COLO668 (cell line): ENCODE results near the gene HBE1.
"Not testable (repeated sequence)": the region's sequence is repeated elsewhere in the genome, so short reads cannot be mapped to it uniquely, and the experiment has no call there.

Experiments
- DNase-seq: peaks from one replicate; lab custom pipeline; 2025; ENCODE audit not compliant: unreplicated experiment; lab: John Stamatoyannopoulos, UW

HBE1 gene

DNA sequence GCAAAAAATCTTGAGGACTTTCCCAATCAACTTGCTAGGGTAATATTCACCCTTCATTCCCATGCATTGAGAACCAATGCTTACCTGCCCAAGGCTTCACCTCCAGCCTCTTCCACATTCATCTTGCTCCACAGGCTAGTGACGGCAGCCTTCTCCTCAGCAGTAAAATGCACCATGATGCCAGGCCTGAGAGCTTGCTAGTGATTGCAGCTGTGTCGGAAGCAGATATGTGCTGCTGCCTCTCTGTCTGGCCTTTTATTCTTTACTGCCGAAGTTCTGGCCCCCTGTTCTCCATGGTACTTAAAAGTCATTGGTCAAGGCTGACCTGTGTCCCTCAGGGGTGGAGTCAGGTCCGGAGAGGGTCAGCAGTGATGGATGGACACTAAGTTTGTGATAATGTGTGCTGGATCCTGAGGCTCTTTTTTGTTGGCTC is at the start of gene HBE1:
TSS of gene HBE1 (minus strand) at position 231 of the 433 bp plus-strand sequence. CDS start at position 176, 55 bp downstream.
- DNase-seq: no peak

DNA sequence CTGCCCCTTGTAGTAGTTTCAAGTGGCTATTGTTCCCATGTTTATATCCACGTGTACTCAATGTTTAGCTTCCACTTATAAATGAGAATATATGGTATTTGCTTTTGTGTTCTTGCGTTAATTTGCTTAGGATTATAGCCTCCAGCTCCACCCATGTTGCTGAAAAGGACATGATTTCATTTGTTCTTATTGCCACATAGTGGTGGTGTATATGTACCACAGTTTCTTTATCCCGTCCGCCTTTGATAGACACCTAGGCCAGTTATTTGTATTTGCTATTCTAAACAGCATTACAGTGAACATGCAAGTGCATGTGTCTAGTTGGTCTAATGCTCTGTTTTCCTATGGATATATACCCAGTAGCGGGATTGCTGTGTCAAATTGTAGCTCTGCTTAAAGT is 47.5 kb upstream of the HBE1 start:
- DNase-seq: no peak

DNA sequence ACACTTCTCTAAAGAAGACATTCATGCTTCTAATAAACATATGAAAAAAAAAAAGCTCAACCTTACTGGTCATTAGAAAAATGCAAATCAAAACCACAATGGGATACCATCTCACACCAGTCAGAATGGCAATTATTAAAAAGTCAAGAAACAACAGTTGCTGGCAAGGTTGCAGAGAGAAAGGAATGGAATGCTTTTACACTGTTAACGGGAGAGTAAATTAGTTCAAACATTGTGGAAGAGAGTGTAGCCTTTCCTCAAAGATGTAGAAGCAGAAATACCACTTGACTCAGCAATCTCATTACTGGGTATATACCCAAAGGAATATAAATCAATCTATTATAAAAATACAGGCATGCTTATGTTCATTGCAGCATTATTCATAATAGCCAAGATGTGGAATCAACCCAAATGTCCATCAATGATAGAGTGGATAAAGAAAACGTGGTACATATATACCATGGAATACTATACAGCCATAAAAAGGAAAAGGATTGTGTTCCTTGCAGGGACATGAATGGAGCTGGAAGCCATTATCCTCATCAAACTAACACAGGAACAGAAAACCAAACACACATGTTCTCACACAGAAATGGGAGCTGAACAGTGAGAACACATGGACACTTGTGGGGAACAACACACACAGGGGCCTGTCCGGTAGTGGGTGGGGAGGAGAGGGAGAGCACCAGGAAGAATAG is 43.7 kb upstream of the HBE1 start:
- not testable (repeated sequence) for DNase-seq

DNA sequence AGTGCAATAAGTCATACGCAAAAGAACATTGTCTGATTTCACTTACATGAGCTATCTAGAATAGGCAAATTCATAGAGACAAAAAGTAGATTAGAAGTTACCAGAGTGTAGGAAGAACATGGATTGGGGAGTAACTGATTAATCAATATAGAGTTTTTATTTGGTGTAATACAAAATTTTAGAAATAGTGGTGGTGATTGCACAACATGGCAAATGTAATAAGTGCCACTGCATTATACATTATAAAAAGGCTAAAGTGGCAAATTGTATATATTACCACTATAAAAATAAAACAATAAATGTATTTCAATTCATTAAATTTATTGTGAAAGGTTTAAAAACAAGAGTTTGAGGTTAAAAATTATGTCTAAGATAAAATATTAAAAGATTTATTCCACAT is 40.7 kb upstream of the HBE1 start:
- DNase-seq: no peak

DNA sequence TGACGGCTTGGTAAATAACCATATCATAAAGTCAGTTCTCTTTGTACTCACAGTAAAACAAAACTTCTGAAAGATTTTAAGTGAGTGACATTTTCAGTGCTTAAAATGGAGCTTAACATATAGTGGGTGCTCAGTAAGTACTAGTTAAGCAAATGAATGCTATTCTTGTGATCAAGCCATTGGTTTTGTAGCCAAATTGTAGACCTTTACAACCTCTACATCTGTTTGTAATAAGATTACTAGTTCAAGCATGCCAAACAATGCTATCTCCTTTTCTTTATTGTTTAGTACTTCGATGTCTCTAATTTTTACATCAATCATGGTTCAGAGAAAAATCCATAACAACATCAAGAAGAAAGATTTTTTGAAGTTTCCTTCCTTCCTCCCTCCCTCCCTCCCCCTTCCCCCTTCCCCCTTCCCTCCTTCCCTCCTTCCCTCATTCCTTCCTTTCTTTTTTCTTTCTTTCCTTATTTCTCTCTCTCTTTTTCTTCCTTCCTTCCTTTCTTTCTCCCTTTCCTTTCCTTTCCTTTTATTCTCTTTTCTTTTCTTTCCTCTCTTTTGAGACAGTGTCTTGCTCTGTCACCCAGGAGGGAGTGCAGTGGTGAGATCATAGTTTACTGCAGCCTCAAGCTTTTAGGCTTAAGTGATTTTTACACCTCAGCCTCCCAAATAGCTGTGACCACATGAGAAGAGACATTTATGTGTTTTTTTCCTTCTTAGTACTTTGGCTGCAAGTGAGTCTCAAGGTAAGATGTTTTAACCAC is 37.7 kb upstream of the HBE1 start:
- no peak for DNase-seq

DNA sequence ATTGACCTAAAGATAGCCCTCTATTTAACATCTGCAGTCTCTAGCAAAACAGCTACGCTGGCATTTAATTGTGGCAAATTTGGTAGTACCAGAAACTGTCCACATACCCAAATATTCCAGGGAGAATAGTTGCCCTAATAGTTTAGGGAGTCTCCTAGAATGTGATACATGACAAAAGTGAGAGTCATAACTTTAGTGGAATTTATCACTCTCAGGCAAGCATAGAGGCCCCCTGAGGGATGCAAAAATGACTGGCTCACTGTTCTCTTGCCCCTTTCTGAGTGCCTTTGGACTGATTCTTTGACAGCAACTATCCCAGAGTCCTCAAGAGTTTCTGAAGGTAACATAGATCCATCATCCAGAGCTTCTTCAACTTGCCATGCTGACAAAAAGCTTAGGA is 34.3 kb upstream of the HBE1 start:
- no peak for DNase-seq

DNA sequence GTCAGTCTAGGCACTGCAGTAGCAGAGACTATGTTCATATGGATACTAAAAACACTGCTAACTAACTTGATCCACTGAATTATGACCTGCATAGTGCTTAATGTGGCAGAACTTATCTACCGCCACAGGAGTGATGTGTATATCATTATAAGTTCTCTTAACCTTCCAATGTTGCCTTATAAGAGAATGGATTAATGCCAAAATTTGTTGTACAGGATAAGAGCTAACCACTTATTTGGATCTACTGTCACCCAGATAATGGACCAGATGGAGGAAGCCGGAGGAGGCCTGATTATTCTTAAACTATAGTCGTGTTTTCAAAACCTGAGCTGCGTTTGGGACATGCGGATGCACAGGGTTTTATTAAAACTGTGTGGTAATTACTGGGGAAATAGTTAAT is 33.9 kb upstream of the HBE1 start:
- no peak for DNase-seq

DNA sequence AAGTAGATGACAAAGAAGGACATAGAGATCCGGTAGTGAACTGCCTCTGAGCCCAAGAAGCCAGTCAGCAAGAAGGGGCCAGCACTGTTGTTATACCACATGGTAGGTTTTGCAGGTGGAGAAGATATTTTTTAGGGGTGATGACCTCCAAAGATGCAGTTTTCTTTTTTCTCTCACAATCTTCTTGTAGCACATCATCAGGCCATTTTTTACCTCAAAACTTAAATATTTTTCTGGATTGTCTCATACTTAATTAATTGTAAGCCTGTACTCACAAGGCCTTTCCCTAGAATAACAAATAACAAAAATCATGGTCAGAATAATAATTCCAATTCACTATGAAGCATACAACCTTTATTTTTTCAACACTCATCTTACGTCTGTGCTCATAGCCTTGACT is 32.1 kb upstream of the HBE1 start, which contains the start of gene OR51B4:
TSS of gene OR51B4 (minus strand) at position 101 of the 400 bp plus-strand sequence. CDS start at position 101, 0 bp downstream.
- DNase-seq: no peak

DNA sequence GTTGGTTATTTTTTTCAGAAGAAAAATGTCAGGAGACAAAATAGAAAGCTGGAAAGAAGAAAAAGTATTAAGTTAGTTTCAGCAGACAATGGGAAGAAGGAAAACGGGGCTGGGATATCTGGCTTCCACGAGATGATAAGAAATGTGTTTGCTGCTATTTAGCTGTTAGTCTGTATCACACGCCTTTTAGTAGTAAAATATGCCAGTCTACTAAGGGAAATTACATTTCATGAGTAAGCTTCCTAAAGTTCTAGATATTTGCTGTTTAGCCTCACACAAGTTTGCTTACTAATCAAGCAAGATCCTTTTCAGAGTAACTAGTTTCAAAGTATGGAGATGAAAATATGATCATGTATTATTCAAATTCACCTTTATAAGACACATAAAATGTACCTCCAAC is 30.5 kb upstream of the HBE1 start:
- DNase-seq: no peak

DNA sequence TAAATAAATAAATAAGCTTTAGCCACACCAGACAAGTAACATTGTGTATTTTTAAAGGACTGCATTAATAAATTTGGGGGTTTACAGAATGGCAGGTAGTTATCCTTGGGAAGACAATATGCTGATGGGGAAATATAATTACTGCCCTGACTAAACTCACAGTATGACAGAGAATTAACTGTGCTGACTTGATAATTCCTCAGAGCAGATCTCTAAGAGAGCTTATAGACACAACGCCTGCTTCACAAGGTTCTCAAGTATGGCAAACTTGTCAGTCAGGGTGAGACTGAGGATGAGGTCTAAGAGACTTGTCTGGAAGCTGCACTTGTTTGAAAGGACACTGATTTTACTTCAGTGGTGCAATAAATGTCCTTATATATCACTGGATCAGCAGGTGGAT is 28.7 kb upstream of the HBE1 start:
- DNase-seq: no peak

DNA sequence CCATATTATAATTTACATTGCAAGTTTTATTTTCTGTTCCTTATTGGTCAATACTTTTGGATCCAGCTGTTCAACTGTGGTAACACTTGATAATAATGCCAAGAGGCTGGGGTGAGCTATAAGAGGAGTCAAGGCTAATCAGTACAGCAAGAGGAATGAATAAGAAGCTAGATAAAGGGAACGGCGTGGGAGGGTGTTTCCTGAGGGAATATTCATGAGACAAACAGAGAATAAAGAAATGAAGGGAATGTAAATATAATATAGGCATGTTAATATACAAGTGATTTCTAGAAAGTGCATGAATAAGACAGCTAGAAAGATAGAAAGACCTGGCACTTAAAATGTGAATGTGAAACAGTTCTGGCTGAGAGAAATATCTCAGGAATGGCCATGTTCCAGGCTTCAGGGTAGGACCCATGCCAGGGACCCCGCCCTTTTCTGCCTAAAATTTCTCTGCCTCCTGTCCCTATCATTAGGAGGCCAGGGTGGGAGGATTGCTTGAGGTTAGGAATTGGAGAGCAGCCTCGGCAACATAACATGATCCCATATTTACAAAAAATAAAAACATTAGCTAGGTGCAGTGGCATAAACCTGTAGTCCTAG is 28.1 kb upstream of the HBE1 start:
- DNase-seq: no peak

DNA sequence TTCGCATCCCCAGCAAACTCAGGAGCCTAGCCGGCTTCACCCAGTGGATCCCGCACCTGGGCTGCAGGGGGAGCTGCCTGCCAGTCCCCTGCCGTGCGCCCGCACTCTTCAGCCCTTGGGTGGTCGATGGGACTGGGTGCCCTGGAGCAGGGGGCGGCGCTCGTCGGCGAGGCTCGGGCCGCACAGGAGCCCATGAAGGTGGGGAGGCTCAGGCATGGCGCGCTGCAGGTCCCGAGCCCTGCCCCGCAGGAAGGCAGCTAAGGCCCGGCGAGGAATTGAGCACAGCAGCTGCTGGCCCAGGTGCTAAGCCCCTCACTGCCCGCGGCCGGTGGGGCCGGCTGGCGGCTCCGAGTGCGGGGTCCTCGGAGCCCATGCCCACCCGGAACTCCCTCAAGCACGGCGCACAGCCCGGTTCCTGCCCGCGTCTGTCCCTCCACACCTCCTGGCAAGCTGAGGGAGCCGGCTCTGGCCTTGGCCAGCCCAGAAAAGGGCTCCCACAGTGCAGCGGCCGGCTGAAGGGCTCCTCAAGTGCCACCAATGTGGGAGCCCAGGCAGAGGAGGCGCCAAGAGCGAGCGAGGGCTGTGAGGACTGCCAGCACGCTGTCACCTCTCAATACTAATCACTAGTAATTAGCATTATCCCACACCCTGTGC is 24.7 kb upstream of the HBE1 start:
- DNase-seq: not testable (repeated sequence)

DNA sequence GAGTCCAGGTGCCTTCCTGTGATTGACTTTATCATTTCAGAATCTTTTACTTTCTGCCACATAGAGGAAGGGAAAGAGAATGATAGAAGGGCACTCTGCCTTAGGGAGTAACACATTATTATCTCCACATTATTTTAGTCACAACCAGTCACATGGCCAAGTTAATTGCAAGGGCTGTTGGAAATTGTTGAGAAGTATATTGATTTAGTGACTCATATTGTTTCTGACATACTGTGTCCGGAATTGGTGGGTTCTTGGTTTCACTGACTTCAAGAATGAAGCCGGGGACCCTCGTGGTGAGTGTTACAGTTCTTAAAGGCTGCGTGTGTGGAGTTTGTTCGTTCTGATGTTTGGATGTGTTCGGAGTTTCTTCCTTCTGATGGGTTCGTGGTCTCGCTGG is 23.3 kb upstream of the HBE1 start:
- no peak for DNase-seq

DNA sequence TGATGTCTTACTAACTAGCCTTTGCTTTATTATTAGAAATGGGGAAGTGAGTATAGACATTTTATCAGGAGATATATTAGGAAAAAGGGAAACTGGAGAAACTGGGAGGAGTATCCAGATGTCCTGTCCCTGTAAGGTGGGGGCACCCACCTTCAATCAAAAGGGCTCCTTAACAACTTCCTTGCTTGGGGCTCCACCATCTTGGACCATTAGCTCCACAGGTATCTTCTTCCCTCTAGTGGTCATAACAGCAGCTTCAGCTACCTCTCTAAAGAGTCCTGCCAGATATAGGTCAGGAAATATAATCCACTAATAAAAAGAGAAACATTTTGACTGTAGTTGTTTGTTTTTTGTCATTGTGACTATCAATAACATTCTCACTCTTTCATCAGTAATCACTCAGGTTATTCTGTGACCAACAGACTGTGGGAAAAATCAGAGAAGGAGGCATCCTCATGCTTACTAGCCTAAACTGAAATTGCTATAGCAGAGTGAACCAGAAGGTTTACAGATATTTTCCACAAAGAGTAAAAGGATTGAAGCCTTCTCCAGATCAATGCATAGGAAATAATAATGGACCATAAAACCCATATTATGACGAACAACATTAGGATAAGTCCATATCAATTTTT is 21.6 kb upstream of the HBE1 start:
- DNase-seq: no peak

DNA sequence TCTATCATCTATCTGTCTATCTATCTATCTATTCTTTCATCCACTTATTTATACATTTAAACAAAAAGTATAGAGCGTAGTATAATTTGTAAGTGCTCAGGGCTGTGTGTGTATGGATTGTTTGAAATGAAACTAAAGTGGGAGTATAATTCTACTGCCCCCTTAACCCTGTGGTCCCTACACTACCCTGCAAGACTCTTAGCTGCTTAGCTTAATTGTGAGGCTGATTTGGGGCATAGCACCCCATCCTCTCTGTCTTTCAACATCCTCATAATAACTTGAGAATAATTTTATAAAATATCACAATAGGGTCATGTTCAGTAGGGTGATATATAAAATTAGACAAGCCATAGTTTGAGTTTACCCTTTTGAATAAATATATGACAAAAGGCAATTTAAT is 20.4 kb upstream of the HBE1 start:
- no peak for DNase-seq

DNA sequence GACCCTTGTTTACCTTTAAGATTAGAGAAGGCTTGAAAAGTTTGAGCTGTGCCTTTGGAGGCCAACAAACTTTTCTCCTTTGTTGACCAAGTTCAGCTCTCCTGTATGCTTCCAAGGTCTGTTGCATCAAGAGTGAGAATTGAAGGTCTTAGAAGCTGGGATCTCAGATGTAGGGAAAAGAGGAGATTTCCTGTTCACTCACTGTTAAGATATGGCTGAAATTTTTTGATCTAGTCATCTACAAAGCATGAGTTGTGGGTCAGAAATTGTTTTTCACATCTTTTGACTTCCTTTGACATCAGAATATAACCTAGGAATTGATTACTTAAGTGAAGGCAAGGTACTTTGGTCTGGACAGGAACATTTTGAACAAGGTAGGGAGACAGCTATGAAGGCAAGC is 20.0 kb upstream of the HBE1 start:
- DNase-seq: no peak

DNA sequence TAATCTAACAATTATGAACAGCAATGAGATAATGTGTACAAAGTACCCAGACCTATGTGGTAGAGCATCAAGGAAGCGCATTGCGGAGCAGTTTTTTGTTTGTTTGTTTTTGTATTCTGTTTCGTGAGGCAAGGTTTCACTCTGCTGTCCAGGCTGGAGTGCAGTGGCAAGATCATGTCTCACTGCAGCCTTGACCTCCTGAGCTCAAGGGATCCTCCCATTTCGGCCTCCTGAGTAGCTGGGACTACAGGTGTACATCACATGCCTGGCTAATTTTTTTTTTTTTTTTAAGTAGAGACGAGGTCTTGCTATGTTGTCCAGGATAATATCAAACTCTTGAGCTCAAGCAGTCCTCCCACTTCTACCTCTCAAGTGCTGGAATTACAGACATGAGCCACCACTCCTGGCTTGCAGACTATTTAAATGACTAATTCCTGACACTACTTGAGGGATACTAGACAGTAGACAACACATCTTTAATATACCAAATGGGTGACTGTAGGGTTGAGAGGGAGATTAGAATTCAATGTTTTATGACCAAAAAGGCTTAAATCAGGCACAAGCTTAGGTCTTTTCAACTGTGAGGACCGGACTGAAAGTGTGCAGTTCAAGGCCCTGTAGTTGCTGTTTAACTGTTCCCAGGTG is 19.3 kb upstream of the HBE1 start:
- DNase-seq: no peak

DNA sequence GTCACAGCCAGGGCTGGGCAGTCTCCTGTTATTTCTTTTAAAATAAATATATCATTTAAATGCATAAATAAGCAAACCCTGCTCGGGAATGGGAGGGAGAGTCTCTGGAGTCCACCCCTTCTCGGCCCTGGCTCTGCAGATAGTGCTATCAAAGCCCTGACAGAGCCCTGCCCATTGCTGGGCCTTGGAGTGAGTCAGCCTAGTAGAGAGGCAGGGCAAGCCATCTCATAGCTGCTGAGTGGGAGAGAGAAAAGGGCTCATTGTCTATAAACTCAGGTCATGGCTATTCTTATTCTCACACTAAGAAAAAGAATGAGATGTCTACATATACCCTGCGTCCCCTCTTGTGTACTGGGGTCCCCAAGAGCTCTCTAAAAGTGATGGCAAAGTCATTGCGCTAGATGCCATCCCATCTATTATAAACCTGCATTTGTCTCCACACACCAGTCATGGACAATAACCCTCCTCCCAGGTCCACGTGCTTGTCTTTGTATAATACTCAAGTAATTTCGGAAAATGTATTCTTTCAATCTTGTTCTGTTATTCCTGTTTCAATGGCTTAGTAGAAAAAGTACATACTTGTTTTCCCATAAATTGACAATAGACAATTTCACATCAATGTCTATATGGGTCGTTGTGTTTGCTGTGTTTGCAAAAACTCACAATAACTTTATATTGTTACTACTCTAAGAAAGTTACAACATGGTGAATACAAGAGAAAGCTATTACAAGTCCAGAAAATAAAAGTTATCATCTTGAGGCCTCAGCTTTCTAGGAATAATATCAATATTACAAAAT is 18.6 kb upstream of the HBE1 start:
- no peak for DNase-seq

DNA sequence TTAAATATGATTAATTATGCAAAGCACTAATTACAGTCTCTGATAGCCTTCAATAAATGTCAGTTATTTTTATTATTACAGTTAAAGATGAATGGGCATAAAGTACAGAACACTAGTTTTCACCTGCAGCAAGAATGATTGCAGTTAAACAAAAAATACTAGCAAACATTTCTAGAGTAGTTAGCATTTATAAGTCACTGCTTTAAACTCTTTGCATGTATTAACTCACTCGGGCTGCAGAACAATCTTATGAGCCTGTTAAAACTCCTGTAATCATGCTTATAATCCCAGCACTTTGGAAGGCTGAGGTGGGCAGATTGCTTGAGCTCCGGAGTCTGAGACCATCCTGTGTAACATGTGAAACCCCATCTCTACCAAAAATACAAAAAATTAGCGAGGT is 17.2 kb upstream of the HBE1 start:
- DNase-seq: no peak

DNA sequence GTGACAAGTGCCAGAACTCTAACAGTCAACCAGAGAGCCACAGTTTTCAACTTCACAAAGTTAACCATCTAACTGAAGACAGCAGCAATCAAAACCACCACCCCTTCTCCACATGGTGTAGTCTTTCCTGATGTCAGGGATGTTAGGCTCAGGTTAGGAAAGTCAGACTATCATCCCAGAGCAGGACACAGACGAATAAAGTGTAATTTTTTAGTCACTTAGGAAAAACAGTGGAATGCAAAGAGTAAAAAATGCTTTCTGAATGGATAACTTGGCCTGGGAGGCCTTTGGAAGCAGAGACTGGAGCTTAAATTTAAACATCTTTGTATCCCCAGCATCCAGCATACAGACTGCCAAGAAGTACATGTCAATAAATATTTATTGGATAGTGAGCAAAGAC is 16.6 kb upstream of the HBE1 start:
- no peak for DNase-seq
